Retinal pigment epithelial cell (primary cell): ENCODE measurements around the gene SH2D5.

ENCODE experiments used
- DNase-seq: peaks from one replicate; pipeline ENCODE4 v3.0.0-alpha.2; 2010; ENCODE audit warnings: low read depth
- H3K4me3 ChIP-seq: 2 replicates; pipeline ENCODE4 v1.5.1; 2011; ENCODE audit warnings: mild to moderate bottlenecking, low read length, control low read depth, moderate library complexity
- CTCF ChIP-seq: conservative IDR thresholded peaks from 2 replicates; pipeline ENCODE4 v1.5.1; 2011; ENCODE audit warnings: low read depth, low read length, control low read depth, inconsistent platforms

The SH2D5 gene

GRCh38 chr1:20728371-20729154 lies 3.9 kb downstream of the SH2D5 start:
- TF ChIP-seq CTCF = no peak
- DNase-seq = no peak
- H3K4me3 ChIP-seq = no peak overlapping the region

- DNase-seq = no peak
- no peak overlapping the region for H3K4me3 ChIP-seq
- no peak for TF ChIP-seq CTCF
Measured at GRCh38 chr1:20727746-20728316, 4.7 kb downstream of the SH2D5 start.

GRCh38 chr1:20726932-20727745 lies 5.4 kb downstream of the SH2D5 start:
- TF ChIP-seq CTCF = no peak
- H3K4me3 ChIP-seq = no peak overlapping the region
- DNase-seq = no peak

- no peak for TF ChIP-seq CTCF
- no peak overlapping the region for H3K4me3 ChIP-seq
- DNase-seq = no peak
Measured at GRCh38 chr1:20726118-20726911, 6.2 kb downstream of the SH2D5 start.

GRCh38 chr1:20725189-20726117 lies 7.0 kb downstream of the SH2D5 start:
- DNase-seq = no peak

More at GRCh38 chr1:20725189-20726117, 7.0 kb downstream of the SH2D5 start:
- H3K4me3 ChIP-seq = no peak overlapping the region
- TF ChIP-seq CTCF = no peak
